GM12878 (cell line): ENCODE results near the gene GOLGA6D.

Source experiments
- CHD2 ChIP-seq: IDR thresholded peaks from 2 replicates; pipeline ENCODE4 v1.6.1; 2011; ENCODE audit warnings: low read depth, low read length, improper control_type of control experiment, borderline replicate concordance
- ZNF217 ChIP-seq: fragments of 450-650 bp; IDR thresholded peaks from 2 replicates; pipeline ENCODE4 v1.6.1; 2017; ENCODE audit warnings: antibody characterized with exemption, mild to moderate bottlenecking
- TF ChIP-seq, protein P1 (sequence below): fragments of 450-650 bp; formaldehyde crosslinking; IDR thresholded peaks from 2 replicates; pipeline ENCODE4 v1.5.0; 2022; ENCODE audit warnings: mild to moderate bottlenecking, missing genetic modification characterization
- TF ChIP-seq, protein P2 (sequence below), 3 experiments: IDR thresholded peaks in 2 of 3; conservative IDR thresholded peaks in 1 of 3; 2 replicates each; pipeline ENCODE4 v1.5.1; 2011; ENCODE audit warnings: low read depth in 3 of 3, low read length in 3 of 3, mild to moderate bottlenecking in 3 of 3, control low read depth in 2 of 3, moderate library complexity in 2 of 3, inconsistent platforms in 1 of 3, mixed read lengths in 1 of 3; ENCODE audit not compliant: control insufficient read depth in 2 of 3, insufficient read depth in 1 of 3; ENCODE audit errors: extremely low read depth in 1 of 3

DNA sequence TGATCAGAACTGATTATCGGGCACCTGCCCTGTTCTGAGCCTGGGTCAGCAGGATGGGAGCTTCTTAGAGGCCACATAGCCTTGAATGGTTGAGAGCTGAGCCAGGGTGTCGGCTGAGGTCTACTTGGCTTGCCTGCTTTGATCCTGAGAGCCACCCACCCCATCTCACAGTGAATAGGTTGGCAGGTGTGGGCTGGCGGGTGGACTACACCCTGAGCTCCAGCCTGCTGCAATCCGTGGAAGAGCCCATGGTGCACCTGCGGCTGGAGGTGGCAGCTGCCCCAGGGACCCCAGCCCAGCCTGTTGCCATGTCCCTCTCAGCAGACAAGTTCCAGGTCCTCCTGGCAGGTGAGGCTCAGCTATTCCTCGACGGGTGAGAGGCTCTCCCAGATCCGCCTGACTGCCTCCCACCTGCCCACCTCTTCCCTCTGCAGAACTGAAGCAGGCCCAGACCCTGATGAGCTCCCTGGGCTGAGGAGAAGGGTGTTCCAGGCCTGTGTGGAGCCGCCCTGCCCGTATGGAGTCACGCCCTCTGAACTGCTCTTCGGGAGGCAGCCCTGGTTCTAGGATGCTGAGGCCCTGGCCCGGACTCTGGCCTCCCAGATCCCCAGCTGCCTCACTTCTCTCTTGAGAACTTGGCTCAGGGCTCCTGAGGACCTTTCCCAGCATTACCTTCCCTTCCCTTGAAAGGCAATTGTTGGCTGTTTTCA is 57.1 kb downstream of the GOLGA6D start:
- TF ChIP-seq, protein P1, sequence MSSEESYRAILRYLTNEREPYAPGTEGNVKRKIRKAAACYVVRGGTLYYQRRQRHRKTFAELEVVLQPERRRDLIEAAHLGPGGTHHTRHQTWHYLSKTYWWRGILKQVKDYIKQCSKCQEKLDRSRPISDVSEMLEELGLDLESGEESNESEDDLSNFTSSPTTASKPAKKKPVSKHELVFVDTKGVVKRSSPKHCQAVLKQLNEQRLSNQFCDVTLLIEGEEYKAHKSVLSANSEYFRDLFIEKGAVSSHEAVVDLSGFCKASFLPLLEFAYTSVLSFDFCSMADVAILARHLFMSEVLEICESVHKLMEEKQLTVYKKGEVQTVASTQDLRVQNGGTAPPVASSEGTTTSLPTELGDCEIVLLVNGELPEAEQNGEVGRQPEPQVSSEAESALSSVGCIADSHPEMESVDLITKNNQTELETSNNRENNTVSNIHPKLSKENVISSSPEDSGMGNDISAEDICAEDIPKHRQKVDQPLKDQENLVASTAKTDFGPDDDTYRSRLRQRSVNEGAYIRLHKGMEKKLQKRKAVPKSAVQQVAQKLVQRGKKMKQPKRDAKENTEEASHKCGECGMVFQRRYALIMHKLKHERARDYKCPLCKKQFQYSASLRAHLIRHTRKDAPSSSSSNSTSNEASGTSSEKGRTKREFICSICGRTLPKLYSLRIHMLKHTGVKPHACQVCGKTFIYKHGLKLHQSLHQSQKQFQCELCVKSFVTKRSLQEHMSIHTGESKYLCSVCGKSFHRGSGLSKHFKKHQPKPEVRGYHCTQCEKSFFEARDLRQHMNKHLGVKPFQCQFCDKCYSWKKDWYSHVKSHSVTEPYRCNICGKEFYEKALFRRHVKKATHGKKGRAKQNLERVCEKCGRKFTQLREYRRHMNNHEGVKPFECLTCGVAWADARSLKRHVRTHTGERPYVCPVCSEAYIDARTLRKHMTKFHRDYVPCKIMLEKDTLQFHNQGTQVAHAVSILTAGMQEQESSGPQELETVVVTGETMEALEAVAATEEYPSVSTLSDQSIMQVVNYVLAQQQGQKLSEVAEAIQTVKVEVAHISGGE (CRISPR knock-in tag): no peak
- TF ChIP-seq, protein P2, sequence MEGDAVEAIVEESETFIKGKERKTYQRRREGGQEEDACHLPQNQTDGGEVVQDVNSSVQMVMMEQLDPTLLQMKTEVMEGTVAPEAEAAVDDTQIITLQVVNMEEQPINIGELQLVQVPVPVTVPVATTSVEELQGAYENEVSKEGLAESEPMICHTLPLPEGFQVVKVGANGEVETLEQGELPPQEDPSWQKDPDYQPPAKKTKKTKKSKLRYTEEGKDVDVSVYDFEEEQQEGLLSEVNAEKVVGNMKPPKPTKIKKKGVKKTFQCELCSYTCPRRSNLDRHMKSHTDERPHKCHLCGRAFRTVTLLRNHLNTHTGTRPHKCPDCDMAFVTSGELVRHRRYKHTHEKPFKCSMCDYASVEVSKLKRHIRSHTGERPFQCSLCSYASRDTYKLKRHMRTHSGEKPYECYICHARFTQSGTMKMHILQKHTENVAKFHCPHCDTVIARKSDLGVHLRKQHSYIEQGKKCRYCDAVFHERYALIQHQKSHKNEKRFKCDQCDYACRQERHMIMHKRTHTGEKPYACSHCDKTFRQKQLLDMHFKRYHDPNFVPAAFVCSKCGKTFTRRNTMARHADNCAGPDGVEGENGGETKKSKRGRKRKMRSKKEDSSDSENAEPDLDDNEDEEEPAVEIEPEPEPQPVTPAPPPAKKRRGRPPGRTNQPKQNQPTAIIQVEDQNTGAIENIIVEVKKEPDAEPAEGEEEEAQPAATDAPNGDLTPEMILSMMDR (IDR thresholded peaks at IDR 0.05 in 2 of 3, conservative IDR thresholded peaks at IDR 0.05 in 1 of 3; ENCODE audit: control insufficient read depth in 2 of 3, extremely low read depth in 1 of 3, insufficient read depth in 1 of 3, low read depth in 3 of 3, low read length in 3 of 3): no peak
- TF ChIP-seq ZNF217 (no peak), CHD2 (no peak)
